HCT116 (cell line): ENCODE data around the gene PNMT. TPM values are rescaled to one million over a fixed set of nuclear protein-coding genes. Genes with fewer than 3 reads are reported as not detected.

Experiments
- ATAC-seq: fragments of 200-7000 bp; cut with Tn5 transposase; 2 replicates; pipeline ENCODE4 v1.9.1; 2020; ENCODE audit warnings: mild to moderate bottlenecking, moderate library complexity
- BruUV-seq: library from RNA; stranded (reverse); fragments of 400-500 nt; replicated peaks from 2 replicates; lab custom pipeline; 2021; lab: Mats Ljungman, UMichigan
- CTCF ChIA-PET: fragments of 300-600 bp; sonication (Branson Sonifier 250); formaldehyde crosslinking; loops from one replicate; lab custom pipeline; 2021; ENCODE audit warnings: antibody characterized with exemption; lab: Charles Lee
- POLR2A ChIA-PET: fragments of 300-600, 350-600 bp; sonication (Branson Sonifier 250); formaldehyde crosslinking; loops from one replicate; lab custom pipeline; 2021; ENCODE audit warnings: antibody characterized with exemption; lab: Charles Lee
- RAD21 ChIA-PET, 2 experiments: fragments of 300-600 bp; sonication (Branson Sonifier 250); formaldehyde crosslinking; loops; one replicate each; lab custom pipeline; 2023; ENCODE audit warnings: low total read pairs in 2 of 2; ENCODE audit not compliant: uncharacterized antibody in 2 of 2, unreplicated experiment in 2 of 2, low non-redundant PET in 1 of 2; lab: Charles Lee
- DNase-seq: peaks from one replicate; pipeline ENCODE4 v3.0.0-alpha.2; 2010; ENCODE audit warnings: low read depth, low spot score
- H2AFZ ChIP-seq: fragments of 200-600 bp; shearing (Covaris generic), sonication (generic); 2 replicates; pipeline ENCODE4 v1.6.1; 2017; ENCODE audit warnings: low read depth, mixed run types, mixed read lengths, antibody characterized with exemption, low read length; ENCODE audit not compliant: poor library complexity, severe bottlenecking
- H3K27ac ChIP-seq: 2 replicates; pipeline ENCODE4 v1.5.1; 2012; ENCODE audit warnings: low read depth, low read length
- H3K27me3 ChIP-seq: fragments of 200-600 bp; sonication (generic); 2 replicates; pipeline ENCODE4 v1.6.1; 2016; ENCODE audit warnings: mixed run types, low read length, mixed read lengths; ENCODE audit not compliant: insufficient read depth
- H3K36me3 ChIP-seq, 2 experiments: fragments of 200-500 bp in 1 of 2; fragments of 200-600 bp in 1 of 2; sonication (Bioruptor generic) in 1 of 2; sonication (generic) in 1 of 2; 2 replicates each; pipeline versions ENCODE4 v1.5.1 to v1.6.1; 2014 to 2016; ENCODE audit warnings: low read length in 2 of 2, inconsistent platforms in 1 of 2, mixed read lengths in 1 of 2, mixed run types in 1 of 2; ENCODE audit not compliant: insufficient read depth in 2 of 2, control insufficient read depth in 1 of 2
- H3K4me1 ChIP-seq, 2 experiments: fragments of 200-600 bp in 1 of 2; sonication (generic) in 1 of 2; 2 replicates each; pipeline versions ENCODE4 v1.5.1 to v1.6.1; 2012 to 2017; ENCODE audit warnings: low read length in 2 of 2, inconsistent platforms in 1 of 2, mild to moderate bottlenecking in 1 of 2, mixed read lengths in 1 of 2, mixed run types in 1 of 2, moderate library complexity in 1 of 2; ENCODE audit not compliant: insufficient read depth in 2 of 2, control insufficient read depth in 1 of 2
- H3K4me2 ChIP-seq: fragments of 200-600 bp; sonication (generic); 2 replicates; pipeline ENCODE4 v1.6.1; 2017; ENCODE audit warnings: mixed run types, low read length, mixed read lengths
- H3K4me3 ChIP-seq, 2 experiments: fragments of 200-600 bp in 1 of 2; sonication (generic) in 1 of 2; replicated peaks in 1 of 2; 2 replicates each; pipeline ENCODE4 v1.5.1; 2011 to 2016; ENCODE audit warnings: low read length in 2 of 2, control low read depth in 1 of 2, low read depth in 1 of 2, mild to moderate bottlenecking in 1 of 2, mixed read lengths in 1 of 2, mixed run types in 1 of 2
- H3K79me2 ChIP-seq: fragments of 200-600 bp; sonication (generic); 2 replicates; pipeline ENCODE4 v1.6.1; 2017; ENCODE audit warnings: mild to moderate bottlenecking, mixed run types, low read length, moderate library complexity, mixed read lengths; ENCODE audit not compliant: insufficient read depth
- H3K9ac ChIP-seq: fragments of 200-600 bp; sonication (generic); 2 replicates; pipeline ENCODE4 v1.6.1; 2016; ENCODE audit warnings: low read length, mixed read lengths
- H3K9me2 ChIP-seq: fragments of 200-600 bp; sonication (generic), shearing (Covaris generic); 2 replicates; pipeline ENCODE4 v1.6.1; 2017; ENCODE audit warnings: mixed run types, mild to moderate bottlenecking, moderate library complexity; ENCODE audit not compliant: insufficient read depth
- H3K9me3 ChIP-seq, 2 experiments: fragments of 200-500 bp in 1 of 2; fragments of 200-600 bp in 1 of 2; sonication (Bioruptor generic) in 1 of 2; sonication (generic) in 1 of 2; 2 replicates each; pipeline ENCODE4 v1.6.1; 2014 to 2017; ENCODE audit warnings: low read length in 2 of 2, mixed read lengths in 2 of 2, inconsistent platforms in 1 of 2, low read depth in 1 of 2, mild to moderate bottlenecking in 1 of 2, mixed run types in 1 of 2, moderate library complexity in 1 of 2; ENCODE audit not compliant: control insufficient read depth in 1 of 2, insufficient read depth in 1 of 2
- H4K20me1 ChIP-seq: fragments of 200-600 bp; sonication (generic), shearing (Covaris generic); 2 replicates; pipeline ENCODE4 v1.6.1; 2017; ENCODE audit warnings: mixed run types, mild to moderate bottlenecking, moderate library complexity; ENCODE audit not compliant: insufficient read depth
- CBX3 ChIP-seq: IDR thresholded peaks from 2 replicates; pipeline ENCODE4 v1.6.1; 2012; ENCODE audit warnings: low read depth
- POLR2A ChIP-seq: IDR thresholded peaks from 2 replicates; pipeline ENCODE4 v1.7.0; 2011; ENCODE audit warnings: borderline replicate concordance; ENCODE audit not compliant: insufficient read depth, insufficient read length; ENCODE audit errors: extremely low read depth
- SIN3A ChIP-seq: IDR thresholded peaks from 2 replicates; pipeline ENCODE4 v1.6.1; 2012; ENCODE audit warnings: low read depth
- SRF ChIP-seq: IDR thresholded peaks from 2 replicates; pipeline ENCODE4 v1.6.1; 2012; ENCODE audit warnings: low read depth
- TCF7L2 ChIP-seq: IDR thresholded peaks from 2 replicates; pipeline ENCODE4 v1.7.0; 2011; ENCODE audit warnings: borderline replicate concordance, inconsistent platforms; ENCODE audit not compliant: insufficient read depth, insufficient read length; ENCODE audit errors: extremely low read depth
- ZBTB33 ChIP-seq: IDR thresholded peaks from 2 replicates; pipeline ENCODE4 v1.6.1; 2011; ENCODE audit warnings: mild to moderate bottlenecking, low read length, moderate library complexity; ENCODE audit not compliant: insufficient replicate concordance; ENCODE audit errors: extremely low read depth
- ZNF274 ChIP-seq: fragments of 200-500 bp; sonication (Bioruptor generic); IDR thresholded peaks from 2 replicates; pipeline ENCODE4 v1.6.1; 2014; ENCODE audit warnings: mild to moderate bottlenecking, low read depth, low read length, inconsistent platforms
- intact Hi-C: fragments of 100-400 bp; cut with micrococcal nuclease; formaldehyde crosslinking; loops from 2 replicates; pipeline ENCODE4 v1.10.0; 2022
- total RNA-seq: library from RNA; stranded (reverse); gene quantifications from one replicate; pipeline ENCODE4 v1.2.1, GENCODE V29; 2021; ENCODE audit not compliant: unreplicated experiment

PNMT gene
- total RNA-seq, 1 experiment from 2014 or later: not detected

GRCh38 chr17:39705786-39706348, 37.6 kb downstream of the PNMT start (continued):
- no peak for TF ChIP-seq ZBTB33

GRCh38 chr17:39706383-39706782, 38.1 kb downstream of the PNMT start:
- Histone ChIP-seq H3K4me2 (peak overlapping the region; percentile 82), H3K9ac (peak overlapping the region; percentile 53; the same call in 1 of the 2 replicates), H3K27ac (peak overlapping the region; percentile 61), H2AFZ (no peak overlapping the region), H3K4me3 (no peak overlapping the region; a peak in 1 of 4 replicates), H4K20me1 (no peaks in the 10 kb centered on the region), H3K27me3 (no peaks in the 10 kb centered on the region), H3K9me3 (no peaks in the 10 kb centered on the region), H3K36me3 (peaks cover 4 to 19% of the 10 kb centered on the region in 2 experiments; a peak in 2 of 4 replicates), H3K9me2 (no peaks in the 10 kb centered on the region), H3K79me2 (peaks cover 50% of the 10 kb centered on the region), H3K4me1 (peaks cover 32 to 47% of the 10 kb centered on the region in 2 experiments)
- TF ChIP-seq CBX3 (no peak), TCF7L2 (no peak), SIN3A (no peak), ZBTB33 (no peak), POLR2A (no peak), SRF (no peak), ZNF274 (no peak)
- no TSS peak for BruUV-seq
- POLR2A ChIA-PET: no interaction called here
- RAD21 ChIA-PET: no interaction called here
- DNase-seq (no peak), ATAC-seq (no peak)
- CTCF ChIA-PET: interaction anchor here (1.2 kb wide), 1 partner anchor 85 kb away, joined by 3 read pairs; no protein-coding TSS in a partner anchor
- intact Hi-C loops: no loop called here
